ENCODE results near the gene PRPF40B. TPM values are rescaled to one million over a fixed set of nuclear protein-coding genes. Genes with fewer than 3 reads are reported as not detected.
"Not testable (repeated sequence)": the region's sequence is repeated elsewhere in the genome, so short reads cannot be mapped to it uniquely, and the experiment has no call there.

Gene PRPF40B
- total RNA-seq = 5.4 TPM

GRCh38 chr12:49623142-49623904, at the start of gene PRPF40B:
TSS of gene PRPF40B (plus strand) at chr12:49623561. CDS start at chr12:49623591, 30 bp downstream.
- DNase-seq (ENCODE audit: low read depth in 2 of 3, low spot score in 2 of 3) = peak; percentile 72 to 95 (median 91)

DNA sequence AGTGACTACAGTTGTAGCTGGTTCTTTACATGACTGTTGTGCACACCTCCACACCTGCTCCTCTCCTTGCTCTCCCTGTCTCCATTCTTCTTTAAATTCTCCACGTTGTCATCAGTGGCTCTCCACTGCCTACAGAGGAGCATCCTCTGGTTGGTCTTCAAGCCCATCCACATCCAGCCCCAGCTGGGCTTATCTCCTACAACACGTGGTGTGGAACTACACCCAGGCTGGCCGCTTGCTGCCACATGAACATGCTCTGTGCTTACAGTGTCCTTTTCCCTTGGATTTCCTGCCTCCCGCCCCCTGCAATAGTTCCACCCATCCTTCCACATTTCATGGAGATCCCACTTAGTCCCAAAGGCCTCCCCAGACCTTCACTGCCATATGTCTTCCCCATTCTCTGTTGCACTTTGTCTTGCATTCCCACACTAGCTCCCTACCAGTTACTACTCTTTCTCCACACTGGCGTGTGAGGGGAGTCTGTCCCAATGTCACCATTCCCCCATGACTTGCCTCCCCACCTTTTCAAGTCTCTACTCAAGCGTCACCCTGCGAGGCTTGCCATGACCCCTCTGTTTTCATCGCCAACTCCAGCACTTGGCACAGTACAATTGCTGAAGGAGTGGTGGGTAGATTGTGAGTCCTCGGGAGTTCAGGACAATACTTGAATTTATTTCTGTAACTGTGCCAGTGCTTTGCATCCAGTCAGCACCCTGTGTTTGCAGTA, 45.6 kb upstream of the PRPF40B start:
- DNase-seq (ENCODE audit: low read depth in 2 of 3, low spot score in 2 of 3) = no peak

DNA sequence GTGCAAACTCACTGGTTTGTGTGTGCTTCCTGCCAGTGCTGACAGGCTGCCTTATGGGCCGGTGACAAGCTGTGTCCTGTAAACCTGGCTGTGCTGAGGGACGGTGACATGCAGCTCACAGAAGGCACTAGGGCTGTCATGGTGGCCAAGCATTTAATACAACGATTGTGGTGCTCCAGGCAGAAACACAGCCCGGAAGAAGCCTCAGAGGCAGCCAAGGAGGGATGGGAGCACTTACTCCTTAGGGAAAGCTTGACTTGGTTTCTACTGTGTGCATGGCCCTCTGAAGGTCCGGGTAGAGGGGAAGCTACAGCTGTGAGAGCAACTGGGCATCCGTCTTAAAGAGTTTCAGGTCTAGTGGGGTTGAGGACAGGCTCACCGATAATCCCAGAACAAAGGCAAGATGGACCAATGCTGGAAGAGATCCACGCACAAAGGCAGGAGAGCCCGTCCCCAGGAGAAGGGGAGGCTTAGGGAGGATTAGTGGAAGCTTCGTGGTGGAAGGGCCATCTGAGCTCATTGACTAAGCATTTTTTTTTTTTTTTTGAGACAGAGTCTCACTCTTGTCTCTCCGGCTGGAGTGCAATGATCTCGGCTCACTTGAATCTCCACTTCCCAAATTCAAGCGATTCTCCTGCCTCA, 44.8 kb upstream of the PRPF40B start:
- DNase-seq (ENCODE audit: low read depth in 2 of 3, low spot score in 2 of 3) = no peak

- DNase-seq (ENCODE audit: low read depth in 2 of 3, low spot score in 2 of 3) = peak; percentile 5 to 70 (median 40)
These were observed 42.5 kb upstream of the PRPF40B start for GRCh38 chr12:49580572-49581535.

GRCh38 chr12:49582201-49582600, 41.2 kb upstream of the PRPF40B start:
- no peak for DNase-seq (ENCODE audit: low read depth in 2 of 3, low spot score in 2 of 3)

DNA sequence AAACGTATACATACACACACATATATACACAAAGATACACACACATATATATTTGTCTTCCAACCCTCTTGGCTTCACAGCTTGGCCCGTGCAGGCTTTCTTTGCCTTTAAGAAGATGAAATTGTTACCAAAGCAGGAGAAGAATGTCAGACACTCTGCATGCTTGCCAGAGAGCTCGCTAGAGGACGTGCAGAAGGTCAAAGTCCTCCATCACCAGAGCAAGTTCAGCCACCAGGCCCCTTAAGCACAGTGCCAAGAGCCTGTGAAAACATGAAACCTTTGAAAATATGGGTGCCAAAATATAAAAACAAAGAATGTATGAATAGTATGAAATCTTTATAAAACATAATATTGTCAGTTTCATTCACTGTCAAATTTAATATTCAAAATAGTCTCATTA, 40.5 kb upstream of the PRPF40B start:
- no peak for DNase-seq (ENCODE audit: low read depth in 2 of 3, low spot score in 2 of 3)

DNA sequence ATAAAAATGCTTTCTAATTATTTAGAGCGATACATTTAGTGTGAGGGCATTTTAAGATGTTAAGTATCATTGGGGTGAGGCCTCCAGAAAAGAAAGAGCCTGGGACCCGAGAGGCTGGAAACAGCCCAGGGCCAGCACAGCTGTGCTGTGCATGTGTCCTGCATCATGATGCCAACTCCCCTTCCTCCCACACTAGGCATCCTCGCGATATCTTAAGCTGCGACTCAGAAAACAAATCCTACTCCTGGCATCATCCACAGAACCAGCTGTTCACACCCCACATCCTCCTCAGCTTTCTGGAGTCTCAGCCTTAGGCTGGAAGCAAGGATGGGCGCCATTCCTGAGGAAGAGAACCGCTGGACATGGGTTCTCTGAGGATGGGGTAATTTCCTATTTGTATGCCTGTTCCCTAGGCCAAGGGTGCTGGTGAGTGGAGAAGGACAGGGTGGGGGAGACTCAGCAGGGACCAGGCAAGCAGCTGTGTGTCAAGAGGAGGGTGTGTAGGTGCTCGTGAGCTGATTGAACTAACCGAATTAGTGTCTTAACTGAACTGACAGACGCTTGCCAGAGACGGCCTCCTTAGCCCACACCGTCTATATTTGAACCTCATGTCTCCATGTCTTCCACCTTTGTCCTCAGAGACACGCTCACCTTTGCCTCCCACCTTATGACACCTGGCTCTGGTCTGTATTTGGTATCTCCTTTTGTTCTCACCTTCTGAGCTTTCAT, 39.8 kb upstream of the PRPF40B start:
- DNase-seq (ENCODE audit: low read depth in 2 of 3, low spot score in 2 of 3) = no peak

GRCh38 chr12:49584591-49584990, 38.8 kb upstream of the PRPF40B start:
- DNase-seq (ENCODE audit: low read depth in 2 of 3, low spot score in 2 of 3) = no peak

DNA sequence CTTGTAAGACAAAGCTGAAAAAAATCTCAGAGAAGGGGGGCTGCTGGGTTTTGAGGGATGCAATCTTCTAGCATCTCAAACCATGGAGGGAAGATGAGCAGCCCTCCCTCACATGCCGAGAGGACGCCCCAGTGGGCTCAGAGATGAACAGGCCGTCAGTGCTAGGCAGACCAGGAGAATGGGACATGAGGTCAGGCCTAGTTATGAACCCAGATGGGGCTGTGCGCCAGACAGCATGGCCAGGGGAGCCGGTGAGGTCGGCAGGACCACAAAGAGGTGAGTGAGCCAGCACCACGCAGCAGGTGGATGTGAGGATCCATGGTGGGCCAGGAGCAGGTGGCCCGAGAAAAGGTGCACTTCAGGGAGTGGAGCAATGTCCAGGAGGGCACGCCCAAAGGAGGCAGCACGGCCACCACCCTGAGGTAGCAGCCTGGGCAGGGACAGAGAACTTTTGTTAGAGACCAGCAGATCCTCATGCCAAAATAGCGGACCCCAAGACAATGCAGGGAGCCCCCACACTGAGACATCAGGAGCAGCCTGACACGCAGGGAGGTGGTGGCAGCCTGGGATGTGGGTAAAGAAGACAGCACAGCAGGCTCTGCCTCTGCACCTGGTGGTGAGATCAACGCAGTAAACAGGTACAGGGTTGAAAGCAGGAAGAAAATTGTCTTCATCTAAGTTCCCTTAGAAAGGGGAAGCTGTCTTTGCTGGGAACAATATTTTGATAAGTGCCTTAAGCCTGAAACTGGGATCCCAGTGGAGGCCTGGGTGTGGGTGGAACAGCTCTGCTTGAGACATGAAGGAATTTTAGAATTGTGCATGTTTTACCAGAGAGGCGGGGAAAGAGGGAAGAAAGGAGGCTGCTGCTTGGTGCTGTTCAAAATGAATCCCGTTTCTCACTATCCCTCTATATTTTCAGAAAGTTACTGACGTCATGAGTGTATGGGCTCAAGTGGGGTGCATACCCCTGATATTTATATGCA, 37.6 kb upstream of the PRPF40B start:
- DNase-seq (ENCODE audit: low read depth in 2 of 3, low spot score in 2 of 3) = no peak

- DNase-seq (ENCODE audit: low read depth in 2 of 3, low spot score in 2 of 3) = no peak
These were observed 36.0 kb upstream of the PRPF40B start for GRCh38 chr12:49587174-49587908.

DNA sequence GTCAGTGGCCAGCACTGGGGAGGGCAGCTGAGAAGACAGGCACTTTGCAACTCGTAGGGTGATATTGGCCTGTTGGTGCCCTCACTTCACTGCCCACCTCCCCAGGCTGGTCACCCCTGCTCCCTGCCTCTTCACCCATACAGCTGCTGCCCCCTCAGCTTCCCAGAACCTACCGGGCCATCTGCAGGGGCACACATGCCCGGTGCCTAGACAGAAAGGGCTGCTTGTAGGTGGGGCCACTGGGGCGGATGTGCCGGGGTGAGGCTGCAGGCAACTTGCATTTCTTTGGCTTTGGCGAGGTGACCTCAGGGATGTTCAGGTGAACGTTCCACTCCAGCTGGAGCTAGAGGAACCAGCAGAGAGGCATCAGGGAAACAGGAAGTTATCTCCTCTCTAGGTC, 35.1 kb upstream of the PRPF40B start:
- DNase-seq (ENCODE audit: low read depth in 2 of 3, low spot score in 2 of 3) = no peak

DNA sequence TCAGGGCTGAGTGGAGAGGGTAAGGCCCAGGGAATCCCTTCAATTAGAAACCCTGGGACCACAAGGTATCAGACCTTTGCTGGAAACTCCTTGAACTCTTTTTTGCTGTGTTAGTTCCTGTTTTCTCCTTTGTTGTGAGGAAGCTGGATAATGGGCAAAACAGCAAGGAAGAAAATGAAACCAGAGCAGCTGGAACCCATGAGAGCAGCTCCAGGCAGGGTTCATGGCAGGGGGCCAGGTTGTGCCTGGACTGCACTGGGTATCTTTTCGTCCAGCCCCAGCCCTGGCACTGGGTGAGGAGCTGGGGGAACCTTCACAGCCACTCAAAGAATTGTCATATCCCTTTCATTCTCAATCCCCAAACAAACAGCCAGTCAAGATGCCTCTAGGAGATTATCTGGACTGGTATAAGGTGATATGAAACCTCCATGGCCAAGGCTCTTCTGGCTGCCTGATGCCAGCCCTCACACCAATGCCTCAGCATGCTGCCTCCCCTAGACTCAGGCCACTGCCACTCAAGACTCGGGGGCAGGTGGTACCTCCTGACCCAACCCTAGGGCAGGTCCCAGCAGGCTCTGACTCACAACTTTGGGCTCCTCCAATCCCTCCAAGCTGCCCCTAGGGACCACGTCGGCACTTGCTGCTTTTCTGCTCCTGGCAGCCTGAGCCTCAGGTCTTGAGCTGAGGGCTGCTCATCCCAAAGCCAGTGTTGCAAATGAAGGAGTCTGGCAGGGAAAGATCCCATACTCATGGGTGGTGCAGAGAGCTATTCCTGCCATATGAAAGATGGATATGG, 34.4 kb upstream of the PRPF40B start:
- DNase-seq (ENCODE audit: low read depth in 2 of 3, low spot score in 2 of 3) = no peak

DNA sequence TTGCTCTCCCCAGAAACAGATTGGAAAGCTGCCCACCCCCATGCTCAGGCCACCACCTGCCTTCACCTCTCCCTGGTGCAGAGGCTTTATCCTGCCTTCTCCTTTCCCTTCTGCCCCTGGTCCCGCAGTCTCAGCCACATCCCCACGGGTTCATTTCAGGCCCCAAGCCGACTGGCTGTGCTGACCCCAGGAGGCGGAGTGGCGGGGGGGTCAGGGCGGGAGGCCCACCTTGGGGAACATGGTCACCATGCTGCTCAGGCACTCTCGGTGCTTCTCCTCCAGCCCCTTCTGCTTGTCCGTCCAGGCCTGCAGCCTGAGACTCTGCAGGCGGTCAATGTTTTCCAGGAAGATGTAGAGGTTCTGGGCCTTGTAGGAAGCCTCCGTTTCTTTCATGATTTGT, 24.8 kb upstream of the PRPF40B start:
- DNase-seq (ENCODE audit: low read depth in 2 of 3, low spot score in 2 of 3) = no peak

GRCh38 chr12:49599961-49600360, 23.4 kb upstream of the PRPF40B start:
- DNase-seq (ENCODE audit: low read depth in 2 of 3, low spot score in 2 of 3) = no peak

DNA sequence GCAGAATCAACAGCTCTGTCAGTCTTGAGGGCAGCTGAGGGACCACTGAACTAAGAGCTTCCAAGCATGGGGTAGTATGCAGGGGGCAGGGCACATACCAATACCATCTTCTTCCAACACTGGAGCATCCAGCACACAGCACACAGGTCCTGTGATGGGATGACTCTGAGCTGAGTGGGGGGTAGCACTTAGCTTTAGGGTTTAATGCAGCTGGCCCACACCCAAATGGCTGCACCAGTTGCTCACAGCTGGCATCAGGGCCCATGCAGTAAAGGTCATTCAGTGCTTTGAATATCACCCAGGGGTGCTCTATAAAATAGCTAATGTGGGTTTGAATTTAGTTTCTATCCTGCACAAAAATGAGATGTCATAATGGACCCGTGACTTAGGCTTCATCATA, 19.6 kb upstream of the PRPF40B start:
- no peak for DNase-seq (ENCODE audit: low read depth in 2 of 3, low spot score in 2 of 3)

DNA sequence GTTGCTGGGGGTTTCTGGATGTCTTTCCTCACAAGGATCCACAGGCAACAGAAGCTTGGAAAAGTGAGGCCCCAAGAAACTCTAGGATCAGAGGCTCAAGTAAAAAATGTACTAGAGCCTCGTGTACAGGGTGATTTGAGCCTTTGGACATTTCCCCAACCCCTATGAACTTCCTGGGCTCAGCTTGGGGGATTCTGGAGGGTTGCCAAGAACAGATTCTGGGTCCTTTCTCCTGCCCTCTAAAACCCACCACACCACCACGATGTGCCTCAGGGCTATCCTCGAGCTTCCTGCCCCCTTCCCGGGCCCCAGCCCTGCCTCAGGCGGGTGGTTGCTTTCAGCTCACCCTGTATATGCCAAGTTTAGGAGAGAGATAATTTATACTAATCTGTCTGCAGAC, 18.5 kb upstream of the PRPF40B start:
- no peak for DNase-seq (ENCODE audit: low read depth in 2 of 3, low spot score in 2 of 3)

GRCh38 chr12:49605539-49605938, 17.8 kb upstream of the PRPF40B start, which contains the start of gene FAM186B:
TSS of gene FAM186B (minus strand) at chr12:49605639. CDS start at chr12:49605477, 162 bp downstream.
- not testable (repeated sequence) for DNase-seq (ENCODE audit: low read depth in 2 of 3, low spot score in 2 of 3)
